Uterus (tissue), 4 donors: ENCODE measurements around the gene LTBP1. TPM values are rescaled to one million over a fixed set of nuclear protein-coding genes. Genes with fewer than 3 reads are reported as not detected.
"Not testable (repeated sequence)": the region's sequence is repeated elsewhere in the genome, so short reads cannot be mapped to it uniquely, and the experiment has no call there.

ENCODE experiments used
- DNase-seq, 2 donors: peaks; one replicate each; pipeline ENCODE4 v3.0.0-alpha.2; 2019 to 2020
- H3K27ac ChIP-seq, 2 donors: fragments of 200-600 bp; sonication (generic); 1 replicate in 1 of 2; 2 replicates in 1 of 2; pipeline ENCODE4 v1.5.1; 2016 to 2018
- H3K27me3 ChIP-seq, 2 donors: fragments of 200-600 bp; sonication (generic); one replicate each; pipeline ENCODE4 v1.5.1; 2018 to 2019; ENCODE audit warnings: control low read depth in 1 of 2
- H3K36me3 ChIP-seq, 2 donors: fragments of 200-600 bp; sonication (generic); one replicate each; pipeline ENCODE4 v1.5.1; 2019; ENCODE audit warnings: control low read depth in 1 of 2
- H3K4me1 ChIP-seq, 2 donors: fragments of 200-600 bp; sonication (generic); one replicate each; pipeline ENCODE4 v1.5.1; 2018 to 2019; ENCODE audit warnings: control low read depth in 1 of 2
- H3K4me3 ChIP-seq, 2 donors: fragments of 200-600 bp; sonication (generic); 1 replicate in 1 of 2; 2 replicates in 1 of 2; pipeline ENCODE4 v1.5.1; 2018 to 2019; ENCODE audit warnings: mild to moderate bottlenecking in 1 of 2
- H3K9me3 ChIP-seq, 2 donors: fragments of 200-600 bp; sonication (generic); one replicate each; pipeline ENCODE4 v1.5.1; 2019; ENCODE audit warnings: control low read depth in 1 of 2
- CTCF ChIP-seq, 4 experiments: fragments of 200-600 bp in 2 of 4; fragments of 450-650 bp in 2 of 4; sonication (generic) in 2 of 4; IDR thresholded peaks; one replicate each; pipeline ENCODE4 v1.5.1; 2016 to 2019; ENCODE audit warnings: antibody characterized with exemption in 4 of 4, mild to moderate bottlenecking in 2 of 4, moderate library complexity in 1 of 4
- POLR2A ChIP-seq, 2 donors: fragments of 450-650 bp; IDR thresholded peaks; one replicate each; pipeline ENCODE4 v1.6.1; 2016; ENCODE audit warnings: antibody characterized with exemption in 2 of 2, mild to moderate bottlenecking in 1 of 2, moderate library complexity in 1 of 2
- intact Hi-C: fragments of 100-400 bp; cut with DNase I; formaldehyde crosslinking; loops from one replicate; pipeline ENCODE4 v1.15.1; 2023; ENCODE audit warnings: low total_unique reads
- total RNA-seq, 4 donors: library from RNA; depleted of rRNA in 3 of 4; stranded (reverse); fragments of >200 nt in 3 of 4; gene quantifications; one replicate each; pipeline versions ENCODE4 v1.1.0 to v1.2.4, GENCODE V29; 2014 to 2023
- donor health status: DM: yes; HTN: yes; CAD: no.

The LTBP1 gene
- total RNA-seq, 4 donors from 2014 or later = 72.5 to 322 (median 92.2) TPM

- Histone ChIP-seq H3K4me1 (no peaks in the 10 kb centered on the region), H3K27me3 (no peaks in the 10 kb centered on the region), H3K9me3 (no peaks in the 10 kb centered on the region), H3K4me3 (no peak overlapping the region), H3K36me3 (no peaks in the 10 kb centered on the region), H3K27ac (no peak overlapping the region)
- intact Hi-C loops = no loop called here
- no peak for TF ChIP-seq CTCF (IDR thresholded peaks at IDR 0.05)
- TF ChIP-seq POLR2A (IDR thresholded peaks at IDR 0.05) = no peak
- DNase-seq = no peak
Measured at GRCh38 chr2:33363325-33364298, 416.9 kb downstream of the LTBP1 start.

- H3K4me3 ChIP-seq = no peak overlapping the region
- H3K36me3 ChIP-seq = no peaks in the 10 kb centered on the region
- DNase-seq = no peak
- TF ChIP-seq POLR2A (IDR thresholded peaks at IDR 0.05) (no peak), CTCF (IDR thresholded peaks at IDR 0.05) (no peak)
- H3K4me1 ChIP-seq = no peaks in the 10 kb centered on the region
- no peaks in the 10 kb centered on the region for H3K9me3 ChIP-seq
- intact Hi-C loops = no loop called here
- H3K27ac ChIP-seq = no peak overlapping the region
- no peaks in the 10 kb centered on the region for H3K27me3 ChIP-seq
Measured at GRCh38 chr2:33365264-33365970, 418.7 kb downstream of the LTBP1 start.

- no peaks in the 10 kb centered on the region for H3K36me3 ChIP-seq
- no peak for DNase-seq
- H3K27me3 ChIP-seq = no peaks in the 10 kb centered on the region
- intact Hi-C loops = no loop called here
- H3K4me3 ChIP-seq = no peak overlapping the region
- H3K4me1 ChIP-seq = no peaks in the 10 kb centered on the region
- no peak overlapping the region for H3K27ac ChIP-seq
- H3K9me3 ChIP-seq = no peaks in the 10 kb centered on the region
- TF ChIP-seq POLR2A (IDR thresholded peaks at IDR 0.05) (no peak), CTCF (IDR thresholded peaks at IDR 0.05) (no peak)
Measured at GRCh38 chr2:33366473-33366872, 419.7 kb downstream of the LTBP1 start.

- intact Hi-C loops, H3K4me1 ChIP-seq: not testable (repeated sequence)
Measured at GRCh38 chr2:33368524-33368923, 421.8 kb downstream of the LTBP1 start.

GRCh38 chr2:33369191-33369590, 422.4 kb downstream of the LTBP1 start:
- DNase-seq = no peak
- no peak overlapping the region for H3K27ac ChIP-seq
- intact Hi-C loops = no loop called here

More at GRCh38 chr2:33368524-33368923, 421.8 kb downstream of the LTBP1 start:
- DNase-seq, H3K36me3 ChIP-seq, H3K27me3 ChIP-seq, H3K9me3 ChIP-seq, H3K4me3 ChIP-seq, H3K27ac ChIP-seq: not testable (repeated sequence)

More at GRCh38 chr2:33369191-33369590, 422.4 kb downstream of the LTBP1 start:
- TF ChIP-seq CTCF (IDR thresholded peaks at IDR 0.05) (no peak), POLR2A (IDR thresholded peaks at IDR 0.05) (no peak)
- Histone ChIP-seq H3K27me3 (no peaks in the 10 kb centered on the region), H3K36me3 (no peaks in the 10 kb centered on the region), H3K4me3 (no peak overlapping the region), H3K4me1 (no peaks in the 10 kb centered on the region), H3K9me3 (no peaks in the 10 kb centered on the region)
